ENCODE measurements around the gene TEX11.
"Not testable (repeated sequence)": the region's sequence is repeated elsewhere in the genome, so short reads cannot be mapped to it uniquely, and the experiment has no call there.

The TEX11 gene

DNA sequence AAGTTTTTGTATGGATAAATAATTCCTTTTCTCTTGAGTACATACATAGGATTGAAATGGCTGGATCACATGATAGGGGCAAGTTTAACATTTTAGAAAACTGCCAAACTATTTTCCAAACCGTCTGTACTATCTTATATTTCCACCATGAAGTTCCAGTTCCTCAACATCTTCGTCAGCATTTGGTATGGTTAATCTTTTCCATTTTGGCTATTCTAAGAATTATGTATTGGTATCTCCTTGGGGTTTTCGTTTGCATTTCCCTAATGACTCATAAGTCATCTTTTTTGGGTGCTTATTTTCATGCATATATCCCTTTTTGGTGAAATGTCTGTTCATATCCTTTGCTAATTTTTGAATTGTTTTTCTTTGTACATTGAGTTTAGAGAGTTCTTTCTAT, 236.2 kb downstream of the TEX11 start:
- ChIA-PET POLR2A (no interaction called here), CTCF (no interaction called here)
- no peak for DNase-seq (ENCODE audit: extremely low spot score)
- TF ChIP-seq, protein P1, sequence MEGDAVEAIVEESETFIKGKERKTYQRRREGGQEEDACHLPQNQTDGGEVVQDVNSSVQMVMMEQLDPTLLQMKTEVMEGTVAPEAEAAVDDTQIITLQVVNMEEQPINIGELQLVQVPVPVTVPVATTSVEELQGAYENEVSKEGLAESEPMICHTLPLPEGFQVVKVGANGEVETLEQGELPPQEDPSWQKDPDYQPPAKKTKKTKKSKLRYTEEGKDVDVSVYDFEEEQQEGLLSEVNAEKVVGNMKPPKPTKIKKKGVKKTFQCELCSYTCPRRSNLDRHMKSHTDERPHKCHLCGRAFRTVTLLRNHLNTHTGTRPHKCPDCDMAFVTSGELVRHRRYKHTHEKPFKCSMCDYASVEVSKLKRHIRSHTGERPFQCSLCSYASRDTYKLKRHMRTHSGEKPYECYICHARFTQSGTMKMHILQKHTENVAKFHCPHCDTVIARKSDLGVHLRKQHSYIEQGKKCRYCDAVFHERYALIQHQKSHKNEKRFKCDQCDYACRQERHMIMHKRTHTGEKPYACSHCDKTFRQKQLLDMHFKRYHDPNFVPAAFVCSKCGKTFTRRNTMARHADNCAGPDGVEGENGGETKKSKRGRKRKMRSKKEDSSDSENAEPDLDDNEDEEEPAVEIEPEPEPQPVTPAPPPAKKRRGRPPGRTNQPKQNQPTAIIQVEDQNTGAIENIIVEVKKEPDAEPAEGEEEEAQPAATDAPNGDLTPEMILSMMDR (IDR thresholded peaks at IDR 0.05; ENCODE audit: control extremely low read depth, extremely low read depth, low read depth, missing control alignments), result no peak

DNA sequence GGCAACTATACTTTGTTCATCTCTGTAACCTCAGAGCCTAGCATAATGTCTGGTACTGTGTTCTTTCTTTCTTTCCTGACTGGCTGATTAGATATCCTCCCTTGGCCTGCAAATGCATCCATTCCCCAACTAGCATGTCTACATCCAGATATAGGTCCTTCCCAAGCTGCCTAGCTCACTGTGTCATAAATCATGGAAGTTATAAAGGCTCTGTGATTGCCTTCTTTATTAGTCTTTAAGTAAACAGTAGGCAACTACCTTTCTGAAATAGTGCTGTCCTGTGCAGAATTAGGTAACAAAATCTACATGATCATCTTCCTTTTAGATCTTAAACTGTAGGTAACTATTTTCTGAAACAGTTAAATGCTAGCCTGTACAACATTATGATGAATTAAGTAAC, 239.4 kb downstream of the TEX11 start:
- CTCF ChIA-PET, result no interaction called here
- TF ChIP-seq, protein P1 (IDR thresholded peaks at IDR 0.05; ENCODE audit: control extremely low read depth, extremely low read depth, low read depth, missing control alignments), result no peak
- no peak for DNase-seq (ENCODE audit: extremely low spot score)
- POLR2A ChIA-PET, result no interaction called here

DNA sequence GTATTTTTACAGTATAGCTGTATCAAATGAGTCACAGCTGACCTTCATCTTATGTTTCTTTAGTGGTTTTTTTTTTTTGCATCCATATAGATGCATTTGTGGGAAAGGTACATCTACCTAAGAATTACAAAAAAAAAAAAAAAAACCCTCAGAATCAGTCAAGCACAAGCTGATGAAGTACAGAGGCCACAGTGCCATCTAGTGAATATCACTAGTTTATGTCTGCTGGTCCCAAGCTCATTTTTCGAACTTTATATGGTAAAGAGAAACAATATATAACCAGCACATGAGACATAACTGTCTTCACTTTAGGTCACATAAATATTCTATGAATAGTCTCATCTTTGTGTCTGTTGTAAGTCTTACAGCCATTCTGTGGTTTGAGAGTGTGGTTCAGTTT, 243.8 kb downstream of the TEX11 start:
- ChIA-PET POLR2A (interaction anchor here (0.6 kb wide), 1 partner anchor 210 kb away, joined by 3 read pairs; no protein-coding TSS in a partner anchor), CTCF (interaction anchor here (0.9 to 1.4 kb wide), 2 partner anchors 13 to 213 kb away, joined by 3 to 6 read pairs; no protein-coding TSS in a partner anchor)
- DNase-seq (ENCODE audit: extremely low spot score), result peak; percentile 13
- TF ChIP-seq, protein P1 (IDR thresholded peaks at IDR 0.05; ENCODE audit: control extremely low read depth, extremely low read depth, low read depth, missing control alignments), result no peak

DNA sequence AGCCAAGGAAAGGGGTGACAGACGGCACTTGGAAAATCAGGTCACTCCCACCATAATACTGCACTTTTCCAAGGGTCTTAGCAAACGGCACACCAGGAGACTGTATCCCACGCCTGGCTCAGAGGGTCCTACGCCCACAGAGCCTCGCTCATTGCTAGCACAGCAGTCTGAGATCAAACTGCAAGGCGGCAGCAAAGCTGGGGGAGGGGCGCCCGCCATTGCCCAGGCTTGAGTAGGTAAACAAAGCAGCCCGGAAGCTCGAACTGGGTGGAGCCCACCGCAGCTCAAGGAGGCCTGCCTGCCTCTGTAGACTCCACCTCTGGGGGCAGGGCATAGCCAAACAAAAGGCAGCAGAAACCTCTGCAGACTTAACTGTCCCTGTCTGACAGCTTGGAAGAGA, 247.4 kb downstream of the TEX11 start:
- POLR2A ChIA-PET; DNase-seq (ENCODE audit: extremely low spot score); CTCF ChIA-PET: not testable (repeated sequence)

DNA sequence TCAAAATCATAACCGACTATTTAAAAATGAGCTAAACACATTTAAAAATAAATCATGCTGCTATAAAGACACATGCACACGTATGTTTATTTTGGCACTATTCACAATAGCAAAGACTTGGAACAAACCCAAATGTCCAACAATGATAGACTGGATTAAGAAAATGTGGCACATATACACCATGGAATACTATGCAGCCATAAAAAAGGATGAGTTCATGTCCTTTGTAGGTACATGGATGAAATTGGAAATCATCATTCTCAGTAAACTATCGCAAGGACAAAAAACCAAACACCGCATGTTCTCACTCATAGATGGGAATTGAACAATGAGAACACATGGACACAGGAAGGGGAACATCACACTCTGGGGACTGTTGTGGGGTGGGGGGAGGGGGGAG, 251.0 kb downstream of the TEX11 start:
- DNase-seq (ENCODE audit: extremely low spot score); POLR2A ChIA-PET; CTCF ChIA-PET: not testable (repeated sequence)

DNA sequence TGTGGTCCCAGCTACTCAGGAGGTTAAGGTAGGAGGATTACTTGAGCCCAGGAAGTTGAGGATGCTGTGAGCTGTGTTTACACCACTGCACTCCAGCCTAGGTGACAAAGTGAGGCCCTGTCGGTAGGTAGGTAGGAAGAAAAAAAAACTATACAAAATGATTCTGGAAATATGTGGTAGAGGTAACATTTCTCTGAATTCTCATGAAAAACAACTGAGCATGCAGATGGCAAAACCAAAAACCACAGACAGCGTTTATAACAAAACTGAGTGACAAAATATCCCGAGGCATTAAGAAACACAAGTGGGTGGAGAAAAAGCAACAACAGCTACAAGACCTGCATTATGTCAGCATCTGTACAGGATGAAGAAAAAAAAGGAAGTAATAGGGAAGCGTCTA, 252.2 kb downstream of the TEX11 start:
- ChIA-PET POLR2A (no interaction called here), CTCF (no interaction called here)
- TF ChIP-seq, protein P1 (IDR thresholded peaks at IDR 0.05; ENCODE audit: control extremely low read depth, extremely low read depth, low read depth, missing control alignments), result no peak
- no peak for DNase-seq (ENCODE audit: extremely low spot score)

DNA sequence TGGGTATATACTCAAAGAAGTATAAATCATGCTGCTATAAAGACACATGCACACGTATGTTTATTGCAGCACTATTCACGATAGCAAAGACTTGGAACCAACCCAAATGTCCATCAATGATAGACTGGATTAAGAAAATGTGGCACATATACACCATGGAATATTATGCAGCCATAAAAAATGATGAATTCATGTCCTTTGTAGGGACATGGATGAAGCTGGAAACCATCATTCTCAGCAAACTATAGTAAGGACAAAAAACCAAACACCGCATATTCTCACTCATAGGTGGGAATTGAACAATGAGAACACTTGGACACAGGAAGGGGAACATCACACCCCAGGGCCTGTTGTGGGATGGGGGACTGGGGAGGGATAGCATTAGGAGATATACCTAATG, 260.6 kb downstream of the TEX11 start:
- DNase-seq (ENCODE audit: extremely low spot score); CTCF ChIA-PET; POLR2A ChIA-PET: not testable (repeated sequence)

DNA sequence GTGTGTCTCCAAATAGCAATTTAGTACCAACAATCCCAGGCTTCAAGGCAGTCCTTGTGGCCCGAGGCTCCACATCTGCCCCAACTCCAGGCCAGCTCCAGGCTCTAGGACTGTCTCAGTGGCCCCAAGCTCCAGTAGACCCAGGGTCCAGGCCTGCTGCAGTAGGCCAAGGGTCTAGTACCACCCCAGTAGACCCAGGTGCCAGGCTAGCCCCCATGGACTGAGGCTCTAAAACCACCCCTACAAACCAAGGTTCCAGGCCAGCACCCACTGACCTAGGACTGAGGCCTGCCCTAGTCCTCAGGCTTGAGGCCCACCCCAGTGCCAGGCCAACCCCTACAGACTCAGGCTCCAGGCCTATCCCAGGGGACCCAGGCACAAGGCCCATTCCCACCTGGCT, 272.3 kb downstream of the TEX11 start:
- TF ChIP-seq, protein P1 (IDR thresholded peaks at IDR 0.05; ENCODE audit: control extremely low read depth, extremely low read depth, low read depth, missing control alignments), result no peak
- ChIA-PET CTCF (no interaction called here), POLR2A (no interaction called here)
- DNase-seq (ENCODE audit: extremely low spot score), result no peak

Measured in GM10248 (cell line).